K562 (cell line): ENCODE data around the gene CMTR1. TPM values are rescaled to one million over a fixed set of nuclear protein-coding genes. Genes with fewer than 3 reads are reported as not detected.
A peak's percentile ranks its signal among the peaks of the same experiment; 100 is the strongest.

Experiments
- ATAC-seq: fragments of 200-7000 bp; cut with Tn5 transposase; 3 replicates; pipeline ENCODE4 v1.9.1; 2020; ENCODE audit warnings: moderate library complexity
- BruUV-seq: library from RNA; stranded (reverse); fragments of 400-500 nt; replicated peaks from 2 replicates; lab custom pipeline; 2021; lab: Mats Ljungman, UMichigan
- CTCF ChIA-PET: fragments of 300-600 bp; formaldehyde crosslinking; extraction: SDS; loops from one replicate; lab custom pipeline; 2021; ENCODE audit warnings: low intra/inter-chr PET ratio; lab: Yijun Ruan, JAX
- POLR2A ChIA-PET: fragments of 300-600, 350-650 bp; sonication (Branson Sonifier 250); formaldehyde crosslinking; extraction: SDS; loops from one replicate; lab custom pipeline; 2021; ENCODE audit warnings: antibody characterized with exemption, inconsistent platforms; lab: Yijun Ruan, JAX
- DNase-seq, 4 experiments: peaks; one replicate each; pipeline versions ENCODE4 v3.0.0 to v3.0.0-alpha.2; 2011 to 2018; ENCODE audit warnings: low spot score in 3 of 4, mixed read lengths in 3 of 4; ENCODE audit errors: extremely low read depth in 1 of 4
- FAIRE-seq: peaks from 2 replicates; lab custom pipeline; 2011; peaks lifted over from hg19 to GRCh38; lab: Jason Lieb, UNC
- H2AFZ ChIP-seq: 2 replicates; pipeline ENCODE4 v1.6.0; 2011; ENCODE audit warnings: low read depth, low read length, control low read depth, inconsistent platforms
- H3K27ac ChIP-seq: fragments of 200-600 bp; 3 replicates; pipeline ENCODE4 v1.8.0; 2011; ENCODE audit warnings: low read depth, mild to moderate bottlenecking, control low read depth, inconsistent platforms, low read length, moderate library complexity, mixed read lengths; ENCODE audit errors: extremely low read depth
- H3K27me3 ChIP-seq, 2 experiments: fragments of 300-600 bp in 1 of 2; 2 replicates in 1 of 2; 3 replicates in 1 of 2; pipeline versions ENCODE4 v1.6.0 to v1.8.0; 2011; ENCODE audit warnings: inconsistent platforms in 2 of 2, low read length in 2 of 2, mild to moderate bottlenecking in 1 of 2, mixed read lengths in 1 of 2, moderate library complexity in 1 of 2; ENCODE audit not compliant: control insufficient read depth in 2 of 2, insufficient read depth in 2 of 2
- H3K36me3 ChIP-seq: fragments of 300-600 bp; 3 replicates; pipeline ENCODE4 v1.8.0; 2011; ENCODE audit warnings: mild to moderate bottlenecking, low read length, inconsistent platforms; ENCODE audit not compliant: control insufficient read depth, insufficient read depth
- H3K4me1 ChIP-seq, 2 experiments: fragments of 200-600 bp in 1 of 2; replicated peaks in 1 of 2; 2 replicates in 1 of 2; 3 replicates in 1 of 2; pipeline versions ENCODE4 v1.5.1 to v1.8.0; 2011; ENCODE audit warnings: inconsistent platforms in 2 of 2, low read length in 2 of 2, mild to moderate bottlenecking in 1 of 2, mixed read lengths in 1 of 2, moderate library complexity in 1 of 2; ENCODE audit not compliant: control insufficient read depth in 2 of 2, insufficient read depth in 2 of 2
- H3K4me2 ChIP-seq: 2 replicates; pipeline ENCODE4 v1.6.1; 2011; ENCODE audit warnings: low read length, control low read depth, inconsistent platforms, mixed read lengths; ENCODE audit not compliant: insufficient read depth
- H3K4me3 ChIP-seq: fragments of 200-600 bp; sonication (generic), shearing (Covaris generic); 2 replicates; pipeline ENCODE4 v1.5.1; 2016; ENCODE audit warnings: control low read depth, inconsistent platforms
- H3K79me2 ChIP-seq: fragments of 200-600 bp; 3 replicates; pipeline ENCODE4 v1.8.0; 2011; ENCODE audit warnings: low read length, inconsistent platforms; ENCODE audit not compliant: control insufficient read depth, insufficient read depth
- H3K9ac ChIP-seq, 2 experiments: 2 replicates each; pipeline versions ENCODE4 v1.6.0 to v1.6.1; 2011; ENCODE audit warnings: low read depth in 2 of 2, low read length in 2 of 2, control low read depth in 1 of 2, inconsistent platforms in 1 of 2, mild to moderate bottlenecking in 1 of 2, mixed read lengths in 1 of 2; ENCODE audit not compliant: insufficient read depth in 1 of 2
- H3K9me1 ChIP-seq: one replicate; pipeline ENCODE4 v1.6.0; 2011; ENCODE audit warnings: inconsistent platforms, mild to moderate bottlenecking, low read length, moderate library complexity; ENCODE audit not compliant: control insufficient read depth, insufficient read depth
- H3K9me3 ChIP-seq: replicated peaks from 2 replicates; pipeline ENCODE4 v1.5.1; 2011; ENCODE audit warnings: low read depth, low read length, inconsistent platforms; ENCODE audit not compliant: control insufficient read depth, insufficient read depth
- H4K20me1 ChIP-seq: replicated peaks from 2 replicates; pipeline ENCODE4 v1.6.1; 2011; ENCODE audit warnings: low read length, inconsistent platforms, mixed read lengths; ENCODE audit not compliant: control insufficient read depth, insufficient read depth
- ARID4B ChIP-seq: sonication (generic); formaldehyde crosslinking; IDR thresholded peaks from 2 replicates; pipeline ENCODE4 v1.8.0; 2022; ENCODE audit warnings: mild to moderate bottlenecking, missing genetic modification reagents
- CTCF ChIP-seq, 3 experiments: IDR thresholded peaks in 2 of 3; conservative IDR thresholded peaks in 1 of 3; 2 replicates each; pipeline ENCODE4 v1.5.1; 2011 to 2012; ENCODE audit warnings: low read length in 3 of 3, mild to moderate bottlenecking in 3 of 3, control low read depth in 2 of 3, improper control_type of control experiment in 1 of 3, inconsistent platforms in 1 of 3, low read depth in 1 of 3, mixed read lengths in 1 of 3, moderate library complexity in 1 of 3; ENCODE audit not compliant: insufficient read depth in 2 of 3
- ELF2 ChIP-seq: fragments of 250-450 bp; sonication (Bioruptor Pico); IDR thresholded peaks from 2 replicates; pipeline ENCODE4 v1.5.0; 2021; ENCODE audit warnings: mild to moderate bottlenecking
- MLLT1 ChIP-seq, 2 experiments: fragments of 450-650 bp; IDR thresholded peaks; 2 replicates each; pipeline ENCODE4 v1.6.1; 2016
- MTA2 ChIP-seq: fragments of 450-650 bp; IDR thresholded peaks from 2 replicates; pipeline ENCODE4 v1.6.1; 2016; ENCODE audit warnings: low read depth
- POLR3A ChIP-seq: IDR thresholded peaks from 2 replicates; pipeline ENCODE4 v1.6.1; 2011; ENCODE audit warnings: borderline replicate concordance, mild to moderate bottlenecking, moderate library complexity; ENCODE audit not compliant: insufficient read length, insufficient read depth; ENCODE audit errors: extremely low read depth
- TFAP4 ChIP-seq: sonication (generic); formaldehyde crosslinking; IDR thresholded peaks from 2 replicates; pipeline ENCODE4 v1.8.0; 2022; ENCODE audit warnings: missing genetic modification reagents, mild to moderate bottlenecking, moderate library complexity, borderline replicate concordance
- ZBTB17 ChIP-seq: fragments of 450-650 bp; formaldehyde crosslinking; IDR thresholded peaks from 2 replicates; pipeline ENCODE4 v1.4.0; 2020; ENCODE audit warnings: mild to moderate bottlenecking
- WGBS: fragments of 100-300 bp; shearing (Covaris generic); methylation state at CpG from one replicate; pipeline ENCODE4 v1.1.6; 2016; ENCODE audit warnings: low coverage, mixed read lengths; ENCODE audit not compliant: insufficient coverage; ENCODE audit errors: missing lambda C conversion rate; 5-methylcytosine and 5-hydroxymethylcytosine counted together
- in situ Hi-C: fragments of 300-500 bp; cut with MboI; formaldehyde crosslinking; loops from 4 replicates; pipeline ENCODE4 v1.15.0; 2018; ENCODE audit warnings: inconsistent platforms, mixed read lengths
- intact Hi-C: fragments of 100-400 bp; cut with micrococcal nuclease; formaldehyde crosslinking; loops from 2 replicates; pipeline ENCODE4 v1.14.2; 2022
- polyA plus RNA-seq, 8 experiments: library from polyadenylated mRNA; depleted of rRNA in 4 of 8; stranded (reverse) in 5 of 8; unstranded in 3 of 8; fragments of >200 nt; fragmentation: Nextera tagmentation in 2 of 8; fragmentation: Illumina TruSeq in 1 of 8; extraction: Ambion mirVana in 2 of 8; extraction: Trizol in 1 of 8; gene quantifications; 2 replicates each; pipeline versions ENCODE4 v1.2.1 to v1.2.3, GENCODE V29; 2011 to 2014; ENCODE audit warnings: inconsistent platforms in 1 of 8, missing spikeins in 1 of 8
- total RNA-seq, 7 experiments: library from RNA; depleted of rRNA in 6 of 7; stranded (reverse); fragments of >200 nt in 6 of 7; fragmentation: Illumina TruSeq in 2 of 7; extraction: Trizol in 2 of 7; gene quantifications; 2 replicates each; pipeline versions ENCODE4 v1.2.1 to v1.2.3, GENCODE V29; 2011 to 2021; ENCODE audit warnings: low replicate concordance in 1 of 7

Gene CMTR1
- total and polyA plus RNA-seq, 9 of the 15 experiments (the other 6 are each of a cell fraction or from before 2014, with no cell fraction given), result 2.9 to 63.5 (median 49.5) TPM

- CTCF ChIA-PET, result interaction anchor here (0.5 to 3.0 kb wide), 8 partner anchors 81 to 869 kb away, joined by 3 to 18 read pairs (median 4); no protein-coding TSS in a partner anchor
- Histone ChIP-seq H3K27ac (no peak overlapping the region), H2AFZ (no peak overlapping the region), H3K9me3 (no peaks in the 10 kb centered on the region), H3K79me2 (no peaks in the 10 kb centered on the region), H3K4me1 (peaks cover 6 to 27% of the 10 kb centered on the region in 2 experiments; a peak in 4 of 5 replicates), H3K9me1 (no peaks in the 10 kb centered on the region), H4K20me1 (peaks cover 17% of the 10 kb centered on the region; the same call in 1 of the 2 replicates), H3K4me3 (no peak overlapping the region), H3K4me2 (no peak overlapping the region), H3K36me3 (peaks cover 35% of the 10 kb centered on the region; the same call in 2 of the 3 replicates), H3K9ac (peak overlapping the region in 1 of 2 experiments; percentile 11; a peak in 2 of 4 replicates), H3K27me3 (no peaks in the 10 kb centered on the region)
- peak; percentile 78 for FAIRE-seq
- POLR2A ChIA-PET, result no interaction called here
- peak; percentile 85 for ATAC-seq
- WGBS, result 50% methylated on average over 10 of the region's 10 CpGs
- intact Hi-C loops, result loop anchor here (1.0 to 10.0 kb wide), 5 partner anchors 82 to 460 kb away; no protein-coding TSS in a partner anchor
- in situ Hi-C loops, result no loop called here
- BruUV-seq, result no TSS peak
- DNase-seq, result peak; percentile 63 to 69 (median 64)
- TF ChIP-seq MTA2, result no peak
- no peak for TF ChIP-seq ZBTB17
- TF ChIP-seq TFAP4 (CRISPR knock-in tag), result peak; percentile 55; the same call in 1 of the 2 replicates
- no peak for TF ChIP-seq ELF2 (CRISPR knock-in tag)
- peak; percentile 56 to 75 (median 70) for TF ChIP-seq CTCF (IDR thresholded peaks at IDR 0.05 in 2 of 3, conservative IDR thresholded peaks at IDR 0.05 in 1 of 3; ENCODE audit: insufficient read depth in 2 of 3, low read depth in 1 of 3, low read length in 3 of 3)
- TF ChIP-seq MLLT1 (IDR thresholded peaks at IDR 0.05), result no peak
- 0 out of 2 replicates have a peak, but pooled peaks have one; percentile 55 for TF ChIP-seq ARID4B
- no peak for TF ChIP-seq POLR3A
These were observed 52.3 kb downstream of the CMTR1 start for GRCh38 chr6:37485291-37485702.
